NCI-H774 (cell line): ENCODE data around the gene TPM2.

ENCODE experiments used
- DNase-seq: peaks from one replicate; lab custom pipeline; 2025; lab: John Stamatoyannopoulos, UW

Gene TPM2

DNA sequence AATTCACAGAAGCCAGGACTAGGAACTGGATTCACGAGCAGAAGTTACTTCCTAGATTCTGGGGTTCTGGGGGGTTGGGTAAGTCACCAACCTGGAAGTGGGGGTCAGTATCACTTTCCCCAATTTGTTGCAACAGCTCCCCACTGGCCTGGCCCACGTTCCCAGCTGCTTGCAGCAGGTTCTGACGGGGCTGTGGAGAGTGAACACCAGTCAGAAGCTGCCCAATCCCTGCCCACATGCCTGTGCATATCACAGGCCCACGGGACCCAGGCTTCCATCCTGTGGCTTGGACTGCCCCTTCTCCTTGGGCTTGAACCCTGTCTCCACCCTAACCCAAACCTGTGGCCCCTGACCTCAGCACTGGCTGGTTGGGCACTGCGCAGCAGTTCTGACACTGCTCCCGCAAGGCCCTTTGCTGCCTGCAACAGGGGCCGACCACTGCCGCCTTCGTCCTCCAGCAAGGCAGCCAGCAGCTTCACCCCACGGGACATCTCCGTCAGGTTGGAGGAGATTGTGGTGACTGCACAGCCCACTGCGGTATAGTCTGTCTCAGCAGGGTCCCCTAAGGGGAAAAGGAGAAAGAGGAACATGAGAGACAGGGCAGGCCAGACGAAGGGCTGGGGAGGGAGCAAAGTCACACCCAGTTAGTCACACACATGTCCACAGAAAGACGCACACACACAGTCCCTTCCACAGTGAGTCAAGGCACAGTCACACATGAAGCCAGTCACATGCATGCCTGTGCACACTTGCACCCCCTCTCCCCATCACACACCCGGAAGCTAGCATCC, 29.2 kb upstream of the TPM2 start:
- DNase-seq: no peak

DNA sequence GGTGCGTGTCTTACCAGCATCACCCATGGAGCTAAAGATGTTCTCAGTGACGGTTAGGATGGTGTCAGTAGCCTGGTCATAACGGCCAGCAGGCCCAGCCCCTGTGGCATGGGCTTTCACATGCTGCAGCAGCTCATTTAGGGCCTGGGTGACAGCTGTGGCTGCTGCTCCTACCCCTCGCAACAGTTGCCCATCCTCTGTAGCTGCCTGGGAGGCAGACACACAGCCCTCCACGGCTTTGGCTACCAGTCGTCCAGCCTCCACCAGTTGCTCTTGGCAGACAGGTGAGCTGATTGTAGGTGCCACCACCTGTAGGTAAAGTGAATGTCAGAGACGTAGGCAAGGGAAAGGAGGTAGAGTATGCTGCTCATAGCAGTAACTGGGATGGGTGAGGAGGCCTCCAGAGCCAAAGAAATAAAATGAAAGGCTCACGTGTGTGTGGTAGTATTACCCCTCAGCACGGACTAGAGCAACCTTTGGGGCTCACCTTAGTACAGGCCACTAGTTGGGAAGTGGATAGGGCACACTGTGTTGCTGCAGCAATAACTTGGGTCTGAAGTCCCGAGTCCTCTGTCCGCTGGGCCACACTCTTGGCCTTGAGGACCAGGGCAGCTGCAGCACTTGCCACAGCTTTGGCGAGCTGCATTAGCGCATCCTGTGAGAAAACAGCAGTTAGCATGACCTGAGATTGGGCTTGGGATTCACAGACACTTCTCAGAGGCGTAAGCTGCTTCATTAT, 27.6 kb upstream of the TPM2 start:
- DNase-seq: no peak

DNA sequence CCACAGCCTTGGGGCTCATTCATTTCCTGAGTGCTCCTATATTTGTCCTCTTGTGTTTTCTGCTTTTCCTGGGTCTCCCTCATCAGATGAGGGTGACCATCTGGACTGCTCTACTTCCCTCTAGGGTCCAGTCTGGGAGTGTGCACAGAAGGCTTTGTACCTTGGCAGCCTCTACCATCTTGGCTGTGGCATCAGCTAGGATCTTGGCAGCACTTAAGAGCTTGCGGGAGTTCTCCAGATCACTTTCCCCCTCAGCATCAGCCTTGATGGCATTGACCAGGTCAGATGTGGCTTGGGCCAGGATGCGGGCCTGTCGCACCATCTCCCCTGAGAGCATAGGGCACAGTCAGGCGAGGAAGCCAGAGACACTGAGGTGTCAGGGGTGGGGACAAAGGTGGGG, 26.5 kb upstream of the TPM2 start:
- no peak for DNase-seq

DNA sequence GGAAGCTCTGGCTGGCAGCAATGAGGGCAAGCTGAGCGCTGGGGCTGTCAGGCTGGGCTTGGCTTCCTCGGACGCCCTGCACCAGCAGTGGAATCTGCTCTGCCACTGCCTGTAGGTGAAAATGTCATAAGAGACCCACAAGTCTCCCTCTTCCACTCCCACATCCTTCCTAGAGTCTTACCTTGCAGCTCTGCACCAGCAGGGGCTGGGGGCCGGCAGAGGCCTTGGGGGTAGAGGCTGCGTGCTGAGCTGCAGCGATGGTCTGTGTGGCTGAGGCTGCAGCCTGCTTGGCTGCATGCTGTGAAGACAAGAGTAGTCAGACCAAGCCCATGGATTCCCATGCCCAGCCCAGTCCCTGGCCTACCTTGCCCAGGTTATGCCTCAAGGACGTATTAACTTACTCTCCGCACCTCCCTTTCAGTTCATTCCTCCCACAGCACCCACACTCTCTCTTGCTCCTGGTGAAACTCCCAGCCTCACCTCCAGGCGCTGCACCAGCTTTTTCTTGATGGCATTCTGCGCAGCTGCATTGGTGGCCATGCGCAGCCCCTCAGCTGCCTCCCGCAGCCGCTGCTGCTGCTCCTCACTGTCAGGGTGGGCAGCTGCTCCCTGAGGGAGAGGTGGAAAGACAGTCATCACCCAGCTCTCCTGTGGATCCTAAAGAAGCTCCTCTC, 25.0 kb upstream of the TPM2 start:
- DNase-seq: no peak

DNA sequence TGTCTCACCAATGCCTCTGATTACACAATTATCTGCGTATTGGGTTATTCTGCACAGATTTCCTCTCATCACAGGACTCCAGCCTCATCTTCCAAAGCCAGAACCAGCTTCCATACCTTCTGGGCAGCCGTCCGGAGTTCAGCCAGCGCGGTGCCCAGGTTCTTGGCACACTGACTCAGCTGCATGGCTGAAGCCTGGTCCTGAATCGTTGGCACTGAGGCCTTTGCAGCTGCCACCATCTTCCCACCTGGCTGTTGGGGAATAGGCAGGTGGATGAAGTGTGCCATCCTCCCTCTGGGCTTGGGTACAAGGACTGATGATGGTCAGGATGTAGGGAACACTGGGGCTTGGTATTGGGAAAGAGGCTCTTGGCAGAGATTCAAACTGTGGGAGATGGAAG, 24.4 kb upstream of the TPM2 start:
- DNase-seq: no peak

DNA sequence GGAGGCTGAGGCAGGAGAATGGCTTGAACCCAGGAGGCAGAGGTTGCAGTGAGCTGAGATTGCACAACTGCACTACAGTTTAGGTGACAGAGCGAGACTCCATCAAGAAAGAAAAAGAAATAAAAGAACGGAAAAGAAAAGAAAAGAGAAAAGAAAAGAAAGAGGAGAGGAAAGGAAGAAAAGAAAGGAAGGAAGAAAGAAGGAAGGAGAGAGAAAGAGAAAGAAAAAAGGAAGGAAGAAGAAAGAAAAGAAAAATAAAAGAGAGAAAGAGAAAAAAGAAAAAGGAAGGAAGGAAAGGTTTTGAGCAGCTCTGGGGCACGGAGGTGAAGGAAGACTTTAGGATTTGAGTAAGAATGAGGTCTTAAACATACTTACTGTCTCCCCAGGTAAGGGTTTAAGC, 23.9 kb upstream of the TPM2 start:
- no peak for DNase-seq

DNA sequence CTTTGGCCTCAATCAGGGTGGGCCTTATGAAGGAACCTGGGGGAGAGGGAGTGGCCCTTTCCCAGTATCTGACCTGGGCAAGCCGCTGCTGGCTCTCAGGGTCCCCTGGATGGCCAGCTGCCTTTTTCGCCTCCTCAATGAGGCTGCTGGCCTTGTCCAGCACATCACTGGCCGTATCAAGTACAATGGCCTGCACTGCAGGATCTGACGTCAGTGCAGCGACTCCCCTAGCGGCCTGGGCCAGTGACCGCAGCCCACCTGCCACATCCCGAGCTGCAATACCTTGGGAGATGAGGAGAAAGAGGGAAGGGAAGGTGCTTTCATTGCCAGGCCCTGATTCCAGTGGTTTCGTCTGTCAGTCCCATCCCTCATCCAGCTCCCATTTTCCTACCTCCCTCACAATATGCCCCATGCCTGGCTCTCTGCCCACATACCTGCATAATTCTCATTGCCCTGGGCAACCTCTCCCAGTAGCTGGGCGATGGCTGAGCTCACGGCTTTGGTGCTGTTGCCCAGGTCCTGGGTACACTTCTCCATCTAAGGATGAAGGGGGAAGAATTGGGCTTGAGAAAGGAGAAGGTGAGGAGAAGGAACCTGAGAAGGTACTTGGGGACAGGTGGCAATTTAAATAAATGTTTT, 23.2 kb upstream of the TPM2 start:
- DNase-seq: no peak

DNA sequence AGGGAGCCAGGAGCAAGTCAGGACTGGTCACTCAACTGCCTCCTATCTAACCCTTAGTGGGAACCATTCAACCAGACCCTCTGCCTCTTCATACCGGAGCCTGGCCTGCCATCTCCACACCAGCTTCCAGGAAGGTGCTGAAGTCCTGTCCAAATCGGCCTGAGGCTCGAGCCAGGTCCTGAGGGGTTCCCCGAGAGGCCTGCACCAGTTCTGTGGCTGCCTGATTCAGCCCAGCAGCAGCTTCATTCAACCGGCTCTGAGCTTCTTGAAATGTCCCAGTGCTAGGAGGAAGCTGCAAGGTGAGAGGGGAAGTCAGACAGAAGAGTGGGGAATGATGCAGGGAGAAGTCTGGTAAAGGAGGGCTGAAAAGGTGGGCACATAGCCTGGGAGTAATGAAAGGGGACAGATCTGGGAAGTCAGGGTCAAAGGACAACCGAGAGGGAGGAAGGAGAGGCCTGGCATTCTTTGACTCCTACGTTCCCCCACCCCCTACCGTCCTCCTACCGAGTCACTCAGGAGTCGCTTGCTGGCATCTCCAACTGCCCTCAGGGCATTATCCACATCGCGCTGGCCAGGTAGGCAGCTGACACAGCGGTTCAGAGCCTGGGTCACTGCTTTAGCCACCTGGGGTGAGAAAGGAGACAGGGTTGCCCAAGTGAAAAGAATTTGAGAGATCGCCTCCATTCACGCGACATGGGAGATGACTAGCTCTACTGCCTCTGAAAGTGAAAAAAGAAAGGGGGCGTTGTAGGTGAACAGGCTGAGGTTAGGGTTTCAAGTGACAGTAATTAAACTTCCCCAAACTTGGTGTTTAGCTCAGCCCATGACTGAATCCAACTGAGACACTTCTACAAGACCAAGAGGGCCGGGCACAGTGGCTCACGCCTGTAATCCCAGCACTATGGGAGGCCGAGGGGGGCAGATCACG, 22.0 kb upstream of the TPM2 start:
- DNase-seq: no peak

DNA sequence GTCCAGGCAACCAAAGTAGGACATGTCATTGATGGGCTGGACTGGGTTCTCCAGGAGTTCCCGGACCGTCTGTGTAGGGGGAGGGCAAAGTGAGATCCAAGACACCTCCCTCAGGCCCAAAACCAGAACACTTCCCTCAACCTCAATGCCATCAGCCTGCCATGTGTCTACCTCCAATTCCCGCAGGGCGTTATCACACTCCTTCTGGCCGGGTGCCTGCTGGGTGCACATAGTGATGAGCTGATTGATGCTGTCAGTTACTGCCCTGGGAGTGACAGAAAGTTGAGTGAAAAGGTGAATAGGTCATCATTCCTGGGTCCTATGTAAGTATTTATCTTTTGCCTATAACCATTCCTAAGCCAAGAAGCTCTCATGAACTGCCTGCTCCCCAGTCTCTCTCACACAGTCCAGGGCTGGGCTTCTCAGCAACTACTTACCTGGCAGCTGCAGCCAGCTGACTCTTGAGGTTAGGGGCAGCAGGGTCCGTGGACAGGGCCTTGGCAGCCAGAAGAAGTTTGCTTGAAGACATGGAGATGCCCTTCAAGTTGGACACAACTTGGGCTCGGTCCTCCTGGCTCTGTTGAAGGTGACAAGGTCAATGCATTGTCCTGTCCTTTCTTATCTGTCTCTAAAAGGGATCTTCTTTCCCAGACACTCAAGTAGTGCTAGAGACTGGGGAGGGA, 21.2 kb upstream of the TPM2 start:
- DNase-seq: no peak

DNA sequence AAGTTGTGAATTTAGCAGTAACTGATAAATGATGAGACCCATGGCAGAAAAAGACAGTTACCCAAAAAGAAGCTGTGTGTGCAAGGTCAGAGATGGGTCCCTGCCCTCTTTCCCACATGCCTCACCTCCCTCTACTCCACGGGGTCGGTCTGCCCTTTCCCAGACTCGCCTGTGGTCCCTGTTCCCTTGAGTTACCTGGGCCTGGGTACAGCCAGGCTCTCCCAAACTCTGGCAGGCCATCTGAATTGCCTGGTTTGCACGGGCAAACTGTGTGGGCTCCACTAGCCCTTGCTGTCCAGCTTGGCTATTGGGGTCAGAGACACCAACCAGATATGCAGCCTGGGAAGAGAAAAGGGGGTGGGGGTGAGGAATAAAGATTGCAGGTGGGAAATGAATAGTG, 18.4 kb upstream of the TPM2 start:
- DNase-seq: no peak

DNA sequence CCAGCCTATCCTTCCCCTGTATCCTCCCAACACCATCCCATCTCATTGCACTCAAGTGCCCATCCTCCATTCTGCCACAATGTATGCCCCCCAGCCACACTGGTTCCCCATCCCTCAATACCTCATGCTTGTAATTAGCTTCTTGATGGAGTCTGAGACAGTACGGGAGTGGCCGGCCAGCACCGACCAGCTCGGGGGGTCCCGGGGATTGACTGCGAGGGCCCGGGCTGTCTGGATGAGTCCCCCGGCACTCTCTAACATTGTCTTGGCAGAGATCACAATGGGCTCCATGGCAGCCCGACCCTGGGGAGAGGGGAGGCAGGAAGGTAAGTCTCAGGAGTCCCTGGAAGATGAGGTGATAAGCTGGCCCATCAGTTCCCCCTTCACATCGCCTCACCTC, 17.2 kb upstream of the TPM2 start:
- no peak for DNase-seq

DNA sequence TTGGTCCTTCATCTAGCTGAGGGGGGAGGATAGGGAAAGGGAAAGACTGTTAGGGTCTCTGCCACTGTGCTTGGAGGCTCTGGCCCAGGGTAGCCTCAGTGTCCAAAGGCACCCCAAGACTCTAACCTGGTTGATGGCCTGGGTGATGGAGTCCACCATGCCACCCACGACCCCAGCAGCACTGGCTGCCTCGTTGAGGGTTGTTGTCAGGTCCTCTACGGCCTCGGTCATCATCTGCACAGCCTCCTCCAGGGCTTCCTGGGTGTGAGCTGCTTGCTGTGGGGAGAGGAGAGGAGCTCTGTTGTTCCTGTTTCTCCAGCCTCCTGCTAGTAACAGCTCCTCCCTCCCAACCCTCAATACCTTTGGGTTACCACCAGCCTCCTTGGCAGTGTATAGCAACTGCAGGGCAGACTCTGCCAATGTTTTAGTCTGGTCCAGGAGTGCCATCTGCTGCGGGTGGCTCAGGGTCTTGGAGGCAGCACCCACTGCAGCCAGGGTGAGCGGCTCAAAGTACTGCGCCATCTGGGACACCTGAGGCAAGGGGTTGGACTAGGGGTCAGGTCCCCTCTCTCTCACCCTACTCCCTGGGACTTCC, 16.2 kb upstream of the TPM2 start:
- DNase-seq: no peak

DNA sequence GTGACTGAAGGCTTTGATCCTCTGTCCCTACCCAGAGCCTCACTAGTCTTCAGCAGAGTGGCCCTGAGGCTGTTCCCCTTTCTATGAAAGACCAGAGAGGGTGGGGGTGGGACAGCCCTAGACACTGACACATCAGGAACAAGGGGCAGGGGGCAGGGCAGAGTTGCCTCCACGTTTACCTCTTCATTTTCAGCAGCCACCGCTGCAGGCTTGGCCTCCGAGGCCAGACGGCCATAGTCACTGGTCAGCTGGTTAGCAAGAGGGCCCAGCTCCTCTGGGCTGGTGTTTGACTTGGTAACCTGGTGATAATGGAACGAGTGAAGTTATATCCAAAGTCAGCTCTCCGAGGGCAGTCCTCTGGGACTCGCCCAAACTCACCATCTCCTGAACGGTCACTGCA, 15.6 kb upstream of the TPM2 start:
- no peak for DNase-seq

DNA sequence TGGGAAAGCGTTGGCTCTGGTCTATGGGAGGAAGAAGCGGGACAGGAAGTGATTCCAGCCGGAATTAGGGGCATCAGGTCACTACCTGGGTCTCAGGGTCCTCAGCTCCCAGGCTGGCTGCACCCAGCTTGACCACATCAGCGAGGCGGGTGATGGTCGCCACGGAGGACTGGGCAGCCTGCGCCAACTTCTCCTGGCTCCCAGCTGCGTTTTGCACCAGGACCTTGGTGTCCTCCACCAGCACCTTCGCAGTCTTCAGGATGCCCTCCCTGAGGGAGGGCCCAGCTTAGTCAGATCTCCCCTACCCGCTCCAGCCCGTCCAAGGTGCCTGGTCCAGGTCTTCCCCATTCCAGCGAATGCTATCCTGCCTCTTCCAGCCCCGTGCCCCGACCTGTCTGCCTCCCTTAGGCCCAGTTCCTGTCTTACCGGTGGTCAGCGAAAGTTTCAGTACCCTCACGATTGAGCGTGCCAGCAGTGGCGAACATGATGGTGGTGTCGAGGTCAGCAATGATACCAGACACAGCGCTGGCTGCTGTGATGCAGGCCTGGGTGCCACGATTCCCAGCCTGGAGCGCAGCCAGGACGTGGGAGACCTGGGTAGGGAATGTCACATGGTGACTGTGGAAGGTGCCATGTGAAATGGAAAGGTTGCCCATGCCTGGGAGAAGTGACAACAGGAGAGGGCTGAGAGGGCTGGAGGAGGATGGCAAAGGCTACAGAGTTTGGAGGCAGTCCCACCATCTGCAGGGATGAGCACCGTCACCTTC, 14.4 kb upstream of the TPM2 start:
- DNase-seq: no peak

DNA sequence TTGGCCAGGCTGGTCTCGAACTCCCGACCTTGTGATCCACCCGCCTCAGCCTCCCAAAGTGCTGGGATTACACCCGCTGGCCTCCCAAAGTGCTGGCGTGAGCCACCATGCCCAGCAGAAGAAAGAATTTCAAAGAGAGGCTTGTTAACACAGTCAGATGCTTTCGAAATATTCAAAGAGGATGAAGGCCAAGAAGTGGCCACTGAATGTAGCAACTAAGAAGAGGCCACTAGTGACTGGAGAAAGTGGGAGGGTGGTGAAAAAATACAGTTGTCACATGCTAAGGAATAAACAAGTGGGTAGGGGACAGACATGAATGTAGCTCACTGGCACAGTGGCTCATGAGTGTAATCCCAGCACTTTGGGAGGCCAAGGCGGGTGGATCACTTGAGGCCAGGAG, 13.0 kb upstream of the TPM2 start:
- DNase-seq: no peak

DNA sequence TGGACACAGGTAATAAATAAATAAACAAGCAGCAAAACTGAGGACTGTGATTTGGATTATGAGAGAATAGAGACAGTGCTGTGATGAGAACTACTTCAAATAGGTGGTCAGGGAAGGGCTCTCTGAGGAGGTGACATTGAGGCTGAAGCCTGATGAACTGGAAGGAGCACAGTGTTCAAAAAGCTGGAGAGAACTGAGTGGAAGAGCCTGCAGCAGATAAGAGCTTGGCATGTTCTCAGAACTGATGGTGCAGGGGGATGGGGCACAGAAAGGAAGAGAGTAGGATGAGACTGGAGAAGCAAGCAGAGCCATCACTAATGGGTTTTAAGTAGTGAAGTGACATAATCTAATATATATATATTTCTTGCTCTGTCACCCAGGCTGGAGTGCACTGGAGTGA, 11.2 kb upstream of the TPM2 start:
- DNase-seq: no peak

DNA sequence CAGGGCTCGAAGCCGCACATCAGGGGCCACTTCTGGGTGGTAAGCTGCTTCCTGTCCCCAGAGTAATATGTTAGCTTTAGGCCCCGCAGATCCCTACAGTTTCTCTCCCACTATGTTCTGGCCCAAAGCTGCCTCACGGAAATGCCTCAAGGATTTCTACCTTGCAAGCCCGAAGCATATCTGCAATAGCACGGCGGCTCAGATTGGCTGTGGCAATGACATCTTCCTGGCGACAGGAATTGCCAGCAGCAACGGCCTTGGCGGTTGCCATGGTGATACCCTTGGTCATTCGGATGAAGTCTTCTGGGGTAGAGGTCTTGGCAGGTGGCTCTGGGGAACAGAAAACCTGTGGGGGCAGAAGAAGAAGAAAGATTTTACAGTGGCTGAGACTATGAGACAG, 10.3 kb upstream of the TPM2 start:
- no peak for DNase-seq

DNA sequence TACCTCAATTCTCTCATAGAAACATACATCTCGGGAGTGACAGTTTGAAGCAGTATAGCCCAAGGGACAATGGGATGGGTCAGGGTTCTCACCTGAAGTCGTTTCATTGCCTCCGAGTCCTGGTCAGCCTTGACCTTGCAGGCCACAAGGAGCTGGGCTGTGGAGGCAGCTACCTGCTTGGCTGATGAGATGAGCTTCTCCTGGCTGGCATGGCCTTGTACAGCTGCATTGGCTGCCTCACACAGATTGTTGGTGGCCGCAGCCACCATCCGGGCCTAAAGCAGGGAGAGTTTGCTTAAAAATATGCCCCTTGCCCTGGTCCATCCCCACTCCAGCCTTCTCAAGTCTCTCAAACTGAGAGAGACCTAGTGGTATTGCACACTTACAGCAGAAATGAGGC, 8.5 kb upstream of the TPM2 start:
- no peak for DNase-seq

DNA sequence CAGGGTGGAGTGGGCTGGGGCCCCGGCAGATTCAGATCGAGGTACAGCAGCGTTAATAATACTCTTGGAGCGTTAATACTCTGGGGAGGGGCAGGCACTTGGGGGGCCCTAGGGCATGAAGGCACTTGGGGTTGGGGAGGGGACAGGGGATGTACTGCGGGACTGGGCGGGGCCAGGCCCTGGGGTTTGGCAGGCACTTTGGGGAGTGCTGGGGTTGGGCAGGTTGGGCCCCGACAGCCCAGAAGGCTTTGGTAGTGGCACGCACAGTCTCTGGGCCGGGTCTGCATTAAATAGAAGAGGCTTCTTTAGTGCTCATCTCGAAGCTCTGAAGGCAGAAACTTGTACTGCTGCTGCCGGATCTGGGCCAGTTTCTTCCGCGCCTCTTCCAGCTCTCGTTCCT, 7.8 kb upstream of the TPM2 start:
- DNase-seq: no peak
